ENCODE results near the gene CSNK1D.
A peak's percentile ranks its signal among the peaks of the same experiment; 100 is the strongest.

Gene CSNK1D

DNA sequence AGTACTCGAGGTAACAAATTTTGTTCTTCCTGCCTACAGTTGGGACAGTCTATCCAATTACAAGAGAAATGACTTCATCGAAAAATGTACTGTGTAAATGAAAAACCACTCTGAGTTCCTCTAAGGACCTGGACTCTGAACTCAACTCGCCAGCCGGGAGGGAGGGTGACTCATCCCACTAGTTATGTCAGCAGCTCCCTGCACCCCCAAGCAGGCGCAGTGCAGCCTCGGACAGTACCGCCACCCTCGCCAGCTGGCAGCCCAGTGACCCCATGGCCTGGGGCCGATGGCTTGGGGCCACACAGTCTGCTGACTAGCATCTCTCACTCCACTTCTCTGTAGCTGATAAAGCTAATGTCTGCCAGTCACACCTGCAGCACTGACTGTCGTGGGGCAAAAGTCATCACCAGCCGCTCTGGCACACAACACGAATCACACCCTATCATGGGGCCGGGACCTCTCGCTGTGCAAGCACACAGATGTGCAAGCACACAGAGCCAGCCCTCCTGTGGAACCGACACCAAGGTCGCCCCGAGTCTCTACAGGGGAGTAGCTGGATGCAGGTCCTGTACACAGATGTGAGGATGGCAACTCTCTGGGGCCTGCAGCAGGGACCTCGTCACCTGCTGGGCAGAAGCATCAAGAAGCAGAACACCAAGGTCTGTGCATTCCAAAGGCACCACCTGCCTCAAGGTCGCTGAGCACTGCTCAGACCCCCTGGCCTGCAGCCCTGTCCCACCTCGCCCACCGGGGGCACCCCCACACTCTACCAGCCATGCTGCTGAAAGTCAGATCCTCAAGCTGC lies 5.7 kb downstream of the CSNK1D start:
- H3K27ac ChIP-seq, result no peak overlapping the region

DNA sequence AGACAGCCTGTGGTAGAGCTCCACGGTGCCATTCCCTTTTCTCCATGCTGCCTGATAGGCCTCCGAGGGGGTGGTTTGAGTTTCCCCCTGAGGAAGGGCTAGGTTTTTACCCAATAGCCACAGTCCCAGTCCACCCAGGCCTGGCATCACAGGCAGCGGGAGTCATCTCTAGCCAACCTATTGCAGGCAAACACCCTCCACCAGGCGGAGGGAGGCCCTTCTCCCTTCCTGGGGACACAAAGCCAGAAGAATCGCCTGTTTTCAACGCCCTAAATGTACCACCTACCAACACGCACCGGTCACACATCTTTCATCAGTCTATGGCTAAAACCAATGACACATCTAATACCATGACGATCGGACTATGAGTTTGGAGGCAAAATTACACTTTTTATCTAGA lies 7.4 kb downstream of the CSNK1D start:
- no peak overlapping the region for H3K27ac ChIP-seq
- TF ChIP-seq, protein P1, sequence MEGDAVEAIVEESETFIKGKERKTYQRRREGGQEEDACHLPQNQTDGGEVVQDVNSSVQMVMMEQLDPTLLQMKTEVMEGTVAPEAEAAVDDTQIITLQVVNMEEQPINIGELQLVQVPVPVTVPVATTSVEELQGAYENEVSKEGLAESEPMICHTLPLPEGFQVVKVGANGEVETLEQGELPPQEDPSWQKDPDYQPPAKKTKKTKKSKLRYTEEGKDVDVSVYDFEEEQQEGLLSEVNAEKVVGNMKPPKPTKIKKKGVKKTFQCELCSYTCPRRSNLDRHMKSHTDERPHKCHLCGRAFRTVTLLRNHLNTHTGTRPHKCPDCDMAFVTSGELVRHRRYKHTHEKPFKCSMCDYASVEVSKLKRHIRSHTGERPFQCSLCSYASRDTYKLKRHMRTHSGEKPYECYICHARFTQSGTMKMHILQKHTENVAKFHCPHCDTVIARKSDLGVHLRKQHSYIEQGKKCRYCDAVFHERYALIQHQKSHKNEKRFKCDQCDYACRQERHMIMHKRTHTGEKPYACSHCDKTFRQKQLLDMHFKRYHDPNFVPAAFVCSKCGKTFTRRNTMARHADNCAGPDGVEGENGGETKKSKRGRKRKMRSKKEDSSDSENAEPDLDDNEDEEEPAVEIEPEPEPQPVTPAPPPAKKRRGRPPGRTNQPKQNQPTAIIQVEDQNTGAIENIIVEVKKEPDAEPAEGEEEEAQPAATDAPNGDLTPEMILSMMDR (conservative IDR thresholded peaks at IDR 0.05), result no peak

More for the DNA sequence above, 5.7 kb downstream of the CSNK1D start:
- TF ChIP-seq, protein P1 (conservative IDR thresholded peaks at IDR 0.05), result no peak

DNA sequence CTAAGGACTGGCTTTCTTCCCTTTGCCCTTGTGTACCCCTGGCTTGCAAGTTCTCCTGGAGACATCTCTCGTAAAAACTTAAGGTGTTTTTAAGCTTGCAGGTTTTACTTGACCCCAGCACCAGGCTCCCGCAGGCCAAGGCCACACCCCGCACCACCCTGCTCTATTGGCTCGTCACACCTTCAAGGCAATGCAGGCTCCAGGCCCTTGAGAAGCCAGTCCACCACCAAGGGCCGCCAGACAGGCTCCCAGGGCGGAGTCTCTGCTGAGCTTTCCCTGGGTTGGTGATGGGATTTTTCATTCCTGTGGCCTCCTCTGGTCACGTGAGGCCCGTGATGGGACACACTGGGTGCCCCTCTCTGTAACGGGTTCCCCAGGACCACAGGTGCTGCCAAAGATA lies 9.9 kb downstream of the CSNK1D start:
- H3K27ac ChIP-seq, result peak overlapping the region; percentile 21; the same call in 1 of the 2 replicates
- TF ChIP-seq, protein P1 (conservative IDR thresholded peaks at IDR 0.05), result no peak

DNA sequence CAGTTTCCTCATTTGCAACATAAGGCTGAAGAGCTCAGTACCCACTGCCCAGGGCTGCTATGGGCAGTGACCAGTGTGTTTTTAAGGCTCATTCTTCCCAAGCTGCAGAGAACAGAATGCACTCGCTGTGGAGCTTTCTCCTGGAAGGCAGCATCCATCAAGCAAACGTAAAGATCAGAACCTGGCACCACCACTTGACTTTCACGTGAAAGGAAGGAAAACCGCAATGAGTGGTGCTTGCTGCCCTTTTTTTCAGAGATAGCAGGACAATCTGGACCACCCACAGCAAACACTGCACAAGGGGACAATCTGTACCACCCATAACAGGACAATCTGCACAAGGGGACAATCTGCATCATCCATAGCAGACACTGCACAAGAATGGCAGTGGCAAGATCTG lies 11.2 kb downstream of the CSNK1D start:
- TF ChIP-seq, protein P1 (conservative IDR thresholded peaks at IDR 0.05), result no peak
- 0 out of 2 replicates have a peak overlapping the region, but pooled peaks have one; percentile 77 for H3K27ac ChIP-seq

DNA sequence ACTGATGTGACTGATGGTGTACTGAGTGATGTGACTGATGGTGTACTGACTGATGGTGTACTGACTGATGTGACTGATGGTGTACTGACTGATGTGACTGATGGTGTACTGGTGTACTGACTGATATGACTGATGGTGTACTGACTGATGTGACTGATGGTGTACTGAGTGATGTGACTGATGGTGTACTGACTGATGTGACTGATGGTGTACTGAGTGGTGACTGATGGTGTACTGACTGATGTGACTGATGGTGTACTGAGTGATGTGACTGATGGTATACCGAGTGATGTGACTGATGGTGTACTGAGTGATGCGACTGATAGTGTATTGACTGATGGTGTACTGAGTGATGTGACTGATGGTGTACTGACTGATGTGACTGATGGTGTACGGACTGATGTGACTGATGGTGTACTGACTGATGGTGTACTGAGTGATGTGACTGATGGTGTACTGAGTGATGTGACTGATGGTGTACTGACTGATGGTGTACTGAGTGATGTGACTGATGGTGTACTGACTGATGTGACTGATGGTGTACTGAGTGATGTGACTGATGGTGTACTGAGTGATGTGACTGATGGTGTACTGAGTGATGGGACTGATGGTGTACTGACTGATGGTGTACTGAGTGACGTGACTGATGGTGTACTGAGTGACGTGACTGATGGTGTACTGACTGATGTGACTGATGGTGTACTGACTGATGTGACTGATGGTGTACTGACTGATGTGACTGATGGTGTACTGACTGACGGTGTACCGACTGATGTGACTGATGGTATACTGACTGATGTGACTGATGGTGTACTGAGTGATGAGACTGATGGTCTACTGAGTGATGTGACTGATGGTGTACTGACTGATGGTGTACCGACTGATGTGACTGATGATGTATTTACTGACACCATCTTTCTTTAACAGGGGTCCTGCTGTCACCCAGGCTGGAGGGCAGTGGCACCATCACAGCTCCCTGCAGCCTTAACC lies 13.2 kb downstream of the CSNK1D start:
- peak overlapping the region; percentile 77 for H3K27ac ChIP-seq

DNA sequence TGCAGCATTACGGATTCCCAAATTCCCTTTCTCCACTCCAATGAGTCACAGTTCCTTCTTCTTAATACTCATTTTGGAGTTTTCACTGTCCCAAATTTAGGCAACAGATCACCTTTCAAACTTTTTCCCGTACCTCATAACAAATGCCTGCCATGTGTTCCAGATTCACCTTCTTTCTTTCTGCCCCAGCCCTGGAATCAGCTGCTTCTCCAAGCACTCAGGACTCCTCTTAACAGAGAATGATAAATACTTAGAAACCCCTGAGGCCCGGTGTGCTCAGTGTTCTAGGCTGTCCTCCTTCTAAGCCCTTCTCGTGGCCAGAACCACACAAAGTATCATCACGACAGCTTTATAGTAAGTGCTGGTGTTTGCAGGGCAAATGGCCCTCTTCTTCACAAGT lies 14.9 kb downstream of the CSNK1D start:
- H3K27ac ChIP-seq, result peak overlapping the region; percentile 77
- TF ChIP-seq, protein P1 (conservative IDR thresholded peaks at IDR 0.05), result no peak

DNA sequence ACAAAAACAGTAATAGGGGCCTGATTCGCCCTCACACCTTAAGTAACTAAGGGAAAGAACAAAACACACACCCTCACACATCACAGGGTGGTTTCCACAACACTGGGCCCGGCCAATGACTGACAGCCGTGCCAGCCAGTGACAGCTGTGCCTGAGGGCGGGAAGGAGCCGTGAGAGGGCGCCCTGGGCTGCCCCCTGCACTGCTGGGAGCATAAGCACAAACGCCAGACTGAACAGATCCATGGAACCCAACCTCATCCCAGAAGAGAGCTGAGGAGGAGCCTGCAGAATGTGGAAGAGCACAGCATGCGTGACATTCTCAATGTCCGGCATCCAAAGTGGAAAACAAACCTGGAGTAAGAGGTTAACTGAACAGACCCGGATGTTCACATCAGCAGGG lies 16.0 kb downstream of the CSNK1D start:
- H3K27ac ChIP-seq, result peak overlapping the region; percentile 77
- TF ChIP-seq, protein P1 (conservative IDR thresholded peaks at IDR 0.05), result no peak

All from VCaP (cell line).